HEK293T (cell line): Measurements from ENCODE around the gene ANKRD63.

Experiments
- BHLHE40 ChIP-seq: fragments of 450-650 bp; IDR thresholded peaks from 2 replicates; pipeline ENCODE4 v1.6.1; 2016; ENCODE audit warnings: mild to moderate bottlenecking, moderate library complexity, borderline replicate concordance
- CTBP1 ChIP-seq: fragments of 450-650 bp; IDR thresholded peaks from 2 replicates; pipeline ENCODE4 v1.6.1; 2016; ENCODE audit warnings: borderline replicate concordance
- FOXA1 ChIP-seq: fragments of 450-650 bp; IDR thresholded peaks from 2 replicates; pipeline ENCODE4 v1.6.1; 2016; ENCODE audit warnings: mild to moderate bottlenecking
- FOXM1 ChIP-seq: fragments of 450-650 bp; IDR thresholded peaks from 2 replicates; pipeline ENCODE4 v1.6.1; 2017; ENCODE audit warnings: mild to moderate bottlenecking, borderline replicate concordance
- HDGF ChIP-seq: fragments of 450-650 bp; IDR thresholded peaks from 2 replicates; pipeline ENCODE4 v1.6.1; 2017; ENCODE audit warnings: antibody characterized with exemption, borderline replicate concordance
- LEF1 ChIP-seq: fragments of 450-650 bp; IDR thresholded peaks from 2 replicates; pipeline ENCODE4 v1.6.1; 2017; ENCODE audit warnings: mild to moderate bottlenecking, borderline replicate concordance
- PKNOX1 ChIP-seq: fragments of 450-650 bp; IDR thresholded peaks from 2 replicates; pipeline ENCODE4 v1.6.1; 2016
- SP1 ChIP-seq: fragments of 450-650 bp; IDR thresholded peaks from 2 replicates; pipeline ENCODE4 v1.6.1; 2017
- SUZ12 ChIP-seq: fragments of 450-650 bp; IDR thresholded peaks from 2 replicates; pipeline ENCODE4 v1.6.1; 2016; ENCODE audit warnings: mild to moderate bottlenecking
- ZNF384 ChIP-seq: fragments of 450-650 bp; IDR thresholded peaks from 2 replicates; pipeline ENCODE4 v1.6.1; 2016

DNA sequence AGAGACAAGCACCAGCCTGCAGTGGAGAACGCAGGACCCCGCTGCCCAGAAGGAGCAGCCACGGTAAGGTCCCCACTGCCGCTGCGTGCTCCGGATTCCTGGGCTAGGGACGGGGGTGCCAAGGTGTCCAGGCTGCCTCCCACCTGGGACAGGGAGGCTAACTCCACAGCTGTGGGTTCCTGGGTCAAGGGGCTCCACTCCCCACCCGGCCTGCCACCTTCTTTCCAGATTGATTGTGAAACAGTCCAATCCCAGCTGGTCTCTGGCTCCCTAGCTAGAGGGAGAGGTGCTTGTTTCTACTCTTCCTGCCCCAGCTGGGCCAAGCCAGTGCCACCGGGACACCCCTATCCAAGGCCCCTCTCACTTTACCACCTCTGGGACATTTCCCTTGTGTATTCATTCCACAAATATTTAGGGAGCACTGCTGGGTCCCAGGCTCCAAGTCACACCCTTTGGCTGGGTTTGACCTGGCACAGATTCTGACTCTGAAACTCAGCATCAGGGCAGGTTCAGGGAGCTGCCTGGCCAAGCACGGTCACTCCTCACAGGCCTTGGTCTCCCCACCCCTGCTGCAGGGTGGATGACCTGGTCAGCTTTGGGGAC is 42.1 kb downstream of the ANKRD63 start:
- TF ChIP-seq PKNOX1 (no peak), CTBP1 (no peak), FOXA1 (no peak), FOXM1 (no peak), ZNF384 (no peak), LEF1 (no peak), HDGF (no peak), BHLHE40 (no peak), SP1 (no peak), SUZ12 (no peak)
